Activated CD4-positive, alpha-beta T cell treated with anti-CD3 and anti-CD28 coated beads for 4 hours (primary cell): ENCODE results near the gene NTM.

Source experiments
- DNase-seq, 2 donors: peaks; one replicate each; pipeline ENCODE4 v3.0.0-alpha.2; 2020

Gene NTM

GRCh38 chr11:131609337-131609736 is 238.9 kb downstream of the NTM start:
- DNase-seq = no peak

GRCh38 chr11:131609921-131610320 is 239.5 kb downstream of the NTM start:
- DNase-seq = no peak

- DNase-seq = no peak
These were observed 240.9 kb downstream of the NTM start for GRCh38 chr11:131611322-131611721.

DNA sequence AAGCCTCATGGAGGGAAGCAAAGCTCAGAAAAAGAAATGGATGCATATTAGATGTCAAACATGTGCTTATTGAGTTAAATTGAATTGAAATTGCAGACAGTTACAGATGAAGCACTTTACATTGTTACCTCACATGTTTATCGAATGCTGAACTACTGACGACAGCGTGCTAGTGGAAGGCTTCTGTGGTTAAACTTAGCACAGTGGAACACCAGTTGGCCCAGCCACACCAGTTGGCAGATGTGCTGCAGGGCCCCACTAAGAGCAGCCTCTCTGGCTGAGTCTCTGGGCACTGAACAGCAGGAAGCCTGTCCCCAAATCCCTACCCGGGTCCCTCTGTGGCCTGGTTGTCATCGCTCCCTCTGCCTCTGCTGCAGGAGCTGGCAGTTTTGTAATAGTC is 242.1 kb downstream of the NTM start:
- no peak for DNase-seq

- DNase-seq = no peak
These were observed 244.2 kb downstream of the NTM start for GRCh38 chr11:131614631-131615030.

DNA sequence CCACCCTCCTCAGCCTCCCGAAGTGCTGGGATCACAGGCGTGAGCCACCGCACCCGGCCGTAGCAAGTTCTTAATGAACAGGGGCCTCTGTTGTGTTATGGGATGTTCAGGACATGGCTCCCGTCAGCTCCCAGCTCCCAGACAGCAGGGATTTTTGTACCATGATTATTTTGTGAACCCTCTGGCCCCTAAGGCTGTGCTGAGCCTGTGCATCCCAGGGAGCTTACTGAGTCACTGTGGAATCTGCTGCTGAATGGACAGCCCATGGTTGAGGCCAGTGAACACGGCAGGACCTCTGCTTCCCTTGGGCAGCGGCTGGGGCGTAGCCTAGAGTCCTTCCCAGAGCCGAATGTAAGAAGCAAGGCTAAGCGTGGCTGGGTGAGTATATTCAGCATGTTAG is 245.2 kb downstream of the NTM start:
- DNase-seq = no peak

- DNase-seq = no peak
These were observed 246.2 kb downstream of the NTM start for GRCh38 chr11:131616481-131617140.

DNA sequence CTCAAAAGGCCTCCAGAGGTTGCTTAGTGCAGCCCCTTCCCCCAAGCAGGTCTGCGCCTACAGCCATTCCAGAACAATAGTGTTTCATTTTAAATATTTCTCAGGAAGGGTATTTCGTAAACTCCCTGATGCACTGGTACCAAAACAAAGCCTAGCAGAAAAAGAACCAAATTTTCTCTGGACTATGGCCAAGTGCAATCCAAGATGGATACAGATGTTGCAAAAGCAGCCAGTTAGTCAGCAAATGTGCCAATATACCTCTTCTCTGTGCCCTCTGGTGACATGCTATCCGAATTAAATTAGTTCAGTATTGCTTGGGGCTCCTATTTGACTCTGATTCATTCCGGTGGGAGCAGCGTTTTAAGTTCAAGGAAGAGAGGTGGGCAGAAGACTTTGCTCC is 247.8 kb downstream of the NTM start:
- no peak for DNase-seq

DNA sequence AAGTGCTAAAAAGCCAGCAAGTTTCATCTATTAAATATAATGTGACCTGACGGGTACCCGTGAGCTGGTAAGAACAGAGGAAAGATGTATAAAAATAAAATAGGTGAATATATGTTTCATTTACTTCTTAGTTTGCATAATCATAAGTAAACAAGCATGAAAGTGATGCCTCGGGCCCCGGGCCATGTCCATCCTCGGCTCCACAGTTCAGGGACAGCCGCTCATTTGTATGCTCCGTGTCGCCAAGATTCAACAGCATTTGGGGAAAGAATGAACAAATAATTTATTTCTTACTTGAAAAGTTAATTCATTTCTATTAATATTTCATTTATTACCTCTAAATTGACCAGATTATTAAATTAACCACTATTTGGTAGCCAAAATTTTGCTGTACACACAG is 251.8 kb downstream of the NTM start:
- no peak for DNase-seq

DNA sequence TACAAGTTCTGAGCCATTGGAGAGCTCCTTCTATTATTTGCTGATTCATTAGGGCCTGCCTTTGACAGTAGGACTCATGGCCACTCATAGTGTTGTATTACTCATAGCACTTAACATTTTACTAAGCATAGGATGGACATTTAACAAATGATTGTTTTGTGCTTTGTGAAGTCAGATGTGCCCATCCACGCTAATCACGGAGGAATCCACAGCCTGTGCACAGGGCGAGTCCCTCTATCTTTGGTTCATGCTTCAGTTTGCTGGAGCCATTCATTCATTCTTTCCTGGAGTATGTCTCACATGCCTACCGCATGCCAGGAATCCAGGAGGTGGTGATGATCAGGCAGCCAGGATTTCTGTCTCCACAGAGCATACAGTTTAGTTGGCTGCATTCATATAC is 254.1 kb downstream of the NTM start:
- no peak for DNase-seq

DNA sequence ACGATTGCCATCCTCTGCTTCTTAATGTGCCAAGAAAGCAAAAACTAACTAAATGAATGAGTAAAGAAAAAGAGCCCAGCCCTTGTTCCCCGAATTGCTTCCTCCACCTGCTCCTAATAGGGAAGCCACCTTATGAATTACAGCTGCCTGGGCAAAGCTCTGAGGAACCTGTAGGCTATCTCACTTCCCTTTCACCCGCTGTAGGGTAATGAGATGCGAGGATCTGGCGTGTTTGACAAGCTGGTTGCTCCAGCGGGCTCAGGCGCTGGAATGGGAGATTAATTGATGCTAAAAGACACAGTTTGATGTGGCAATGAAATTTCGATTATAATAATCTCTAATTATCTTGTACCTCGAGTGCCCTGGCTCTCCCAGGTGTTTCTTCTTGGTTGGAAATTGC is 256.4 kb downstream of the NTM start:
- no peak for DNase-seq

GRCh38 chr11:131628739-131629138 is 258.3 kb downstream of the NTM start:
- DNase-seq = no peak

DNA sequence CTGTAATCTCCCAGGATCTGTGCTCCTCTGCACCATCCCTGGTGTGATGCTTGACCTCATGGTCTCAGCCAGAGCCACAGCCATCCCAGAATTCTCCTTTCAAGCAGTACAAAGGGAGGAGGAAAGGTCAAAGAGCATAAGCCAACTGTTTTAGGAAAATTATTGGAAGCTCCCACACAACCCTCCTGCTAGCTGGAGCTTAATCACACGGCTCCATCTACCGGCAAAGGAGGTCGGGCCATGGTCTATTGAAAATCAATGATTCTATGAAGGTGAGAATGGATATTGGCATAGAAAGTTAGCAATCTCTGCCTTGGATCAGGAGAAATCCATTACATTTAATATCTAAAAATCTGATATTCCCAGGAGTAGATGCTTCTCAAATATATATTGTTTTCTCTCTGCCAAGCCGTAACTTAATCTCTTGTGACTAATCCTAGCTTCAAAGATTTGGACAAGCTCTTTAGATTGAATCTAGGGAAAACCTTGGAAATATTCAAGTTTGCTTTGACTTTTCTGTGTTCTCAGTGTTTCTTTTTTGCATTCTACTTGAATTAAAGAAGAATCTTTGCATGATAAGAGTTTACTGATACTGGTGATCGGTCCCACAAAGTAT is 259.6 kb downstream of the NTM start:
- DNase-seq = no peak

- DNase-seq = no peak
These were observed 262.6 kb downstream of the NTM start for GRCh38 chr11:131632971-131633370.

DNA sequence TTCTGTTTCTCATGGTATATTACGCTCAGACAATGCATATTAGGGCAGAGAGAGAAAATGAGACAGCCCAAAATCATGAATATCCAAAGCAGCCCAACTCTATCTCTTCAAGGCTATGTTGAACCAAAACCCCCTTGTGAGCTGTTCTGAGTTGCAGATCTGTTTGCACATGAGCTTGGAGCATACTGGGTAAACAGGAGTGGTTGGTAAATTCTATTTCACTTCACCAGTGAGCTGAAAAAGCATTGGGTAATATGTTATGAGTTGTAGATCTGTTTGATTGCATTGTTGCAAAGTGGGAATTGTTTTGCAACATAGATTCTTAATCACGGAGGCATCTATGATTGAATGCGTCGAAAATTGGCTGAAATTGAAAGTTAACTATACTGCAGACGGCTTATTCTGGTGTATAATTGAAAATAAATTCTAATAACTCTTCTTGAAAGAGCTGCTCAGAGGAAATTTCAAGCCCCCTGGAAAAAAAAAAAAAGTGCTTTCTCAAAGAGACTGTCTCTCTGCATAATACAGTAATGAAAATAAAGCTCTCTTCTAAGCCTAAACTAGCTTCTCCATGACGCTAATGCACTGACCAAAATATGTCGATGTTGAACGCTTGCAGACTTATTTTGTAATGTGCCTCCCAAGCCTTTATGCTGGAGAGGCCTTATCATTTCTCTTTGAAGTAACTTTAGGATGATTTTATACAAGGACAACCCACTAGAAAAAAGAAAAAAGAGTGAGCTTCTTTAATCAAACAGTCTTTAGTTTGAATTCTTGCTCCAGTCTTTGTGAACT is 263.7 kb downstream of the NTM start:
- no peak for DNase-seq

GRCh38 chr11:131637469-131638175 is 267.2 kb downstream of the NTM start:
- no peak for DNase-seq

DNA sequence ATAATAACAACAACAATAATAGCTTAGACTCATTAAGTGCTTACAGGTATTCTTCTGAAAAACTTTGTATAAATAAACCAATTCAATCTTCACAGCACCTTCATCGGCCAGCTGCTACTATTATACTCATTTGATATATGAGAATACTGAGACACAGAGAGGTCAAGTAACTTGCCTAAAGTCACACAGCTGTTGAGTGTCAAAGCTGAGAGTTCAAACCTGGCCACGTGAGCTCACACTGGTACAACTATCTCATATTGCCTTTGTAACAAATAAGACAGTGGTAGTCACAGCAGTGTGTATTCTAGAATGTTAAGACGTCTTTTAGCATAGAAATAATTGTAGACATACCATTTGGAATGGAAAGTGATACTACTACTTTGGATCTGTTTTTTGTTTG is 268.5 kb downstream of the NTM start:
- no peak for DNase-seq

- no peak for DNase-seq
These were observed 269.9 kb downstream of the NTM start for GRCh38 chr11:131640320-131640719.

DNA sequence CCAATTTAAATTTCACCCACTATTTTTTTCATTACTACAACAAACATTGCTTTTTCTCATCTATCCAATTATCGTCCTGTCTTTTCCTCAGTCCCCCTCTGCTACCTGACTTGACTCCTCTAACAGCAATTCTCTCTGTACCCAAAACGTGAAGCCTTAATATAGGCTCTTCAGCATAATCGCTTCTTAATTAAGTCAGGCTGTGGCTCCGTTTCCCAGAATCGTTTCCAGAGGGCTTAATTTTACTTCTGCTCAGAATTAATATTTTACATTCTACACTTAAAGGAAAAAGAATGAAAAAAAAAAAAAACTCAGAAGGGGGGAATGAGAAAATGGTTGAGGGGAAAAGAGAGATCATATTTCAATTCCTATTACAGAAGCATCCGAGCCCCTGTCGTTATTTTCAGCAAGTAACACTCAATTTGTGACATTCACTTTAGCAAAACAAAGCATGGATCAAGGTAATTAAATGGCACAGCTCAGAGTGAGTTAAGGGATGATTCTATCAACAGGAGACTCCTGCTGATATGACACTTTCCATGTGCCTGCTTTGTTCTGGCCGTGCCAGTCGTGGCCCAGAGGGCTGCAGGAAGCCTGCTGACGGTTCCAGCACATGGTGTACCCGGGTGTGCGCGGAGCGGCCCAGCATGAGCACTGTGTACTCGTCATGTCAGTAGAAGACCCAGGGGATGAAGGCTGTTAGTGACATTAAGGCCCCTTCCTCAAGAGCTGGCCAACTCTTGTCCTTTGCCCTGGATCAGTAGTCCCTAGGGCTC is 272.5 kb downstream of the NTM start:
- DNase-seq = no peak

DNA sequence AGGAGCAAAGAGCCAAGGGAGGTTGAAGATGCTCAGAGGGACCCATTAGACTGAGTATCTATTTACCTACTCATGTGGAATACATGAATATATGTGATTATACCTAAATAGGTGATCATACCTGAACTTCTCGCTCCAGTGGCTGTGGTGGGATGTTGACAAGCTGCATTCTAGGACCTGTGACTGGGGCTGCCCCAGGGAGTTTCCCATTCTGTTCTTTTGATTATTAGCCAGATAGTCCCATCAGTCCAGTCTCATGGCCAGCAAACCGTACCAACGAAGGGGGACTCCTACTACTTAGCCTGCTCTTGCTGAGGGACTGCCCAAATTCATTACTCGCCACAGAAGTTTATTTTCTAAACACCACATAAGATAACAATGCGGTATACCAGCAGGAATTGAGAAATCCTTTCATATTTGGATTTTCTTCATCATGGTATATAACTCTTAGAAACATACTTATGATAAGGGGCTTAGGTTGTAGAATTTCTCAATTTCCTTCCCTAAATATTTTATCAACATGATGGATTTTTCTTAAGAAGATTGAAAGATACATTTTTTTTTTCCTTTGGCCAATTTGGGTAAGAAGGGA is 273.9 kb downstream of the NTM start:
- DNase-seq = no peak

GRCh38 chr11:131645237-131645636 is 274.8 kb downstream of the NTM start:
- DNase-seq = no peak

DNA sequence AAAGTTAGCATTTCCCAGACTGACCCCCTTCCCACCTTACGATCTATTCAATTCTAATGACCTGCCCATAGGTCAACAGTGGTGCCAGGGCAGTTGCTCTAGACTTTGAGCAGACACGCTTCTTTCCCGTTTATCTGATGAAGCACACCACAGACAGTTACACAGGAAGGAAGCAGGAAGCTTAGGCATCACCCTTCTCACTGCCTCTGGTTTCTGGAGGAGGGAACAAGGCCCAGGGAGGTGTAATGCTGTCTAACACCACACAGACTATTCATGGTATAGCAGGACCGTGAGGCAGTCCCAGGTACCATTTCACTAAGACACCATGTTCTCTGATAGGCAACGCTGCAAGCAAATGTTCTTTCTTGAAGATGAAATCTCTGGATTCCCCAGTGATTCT is 279.4 kb downstream of the NTM start:
- no peak for DNase-seq
